ENCODE data around the gene C1QL1. TPM values are rescaled to one million over a fixed set of nuclear protein-coding genes. Genes with fewer than 3 reads are reported as not detected.

C1QL1 gene
- polyA plus RNA-seq, 1 donor (not counting 4 experiments of a cell fraction or from before 2014, with no cell fraction given), result 0.04 TPM

GRCh38 chr17:44926821-44927525 lies 41.1 kb downstream of the C1QL1 start:
- FAIRE-seq (no peak), DNase-seq (ENCODE audit: low read depth, low spot score) (no peak)
- Histone ChIP-seq H3K9ac (ENCODE audit: control insufficient read depth, extremely low read depth, insufficient read depth, low read length) (no peak overlapping the region), H3K9me3 (ENCODE audit: control insufficient read depth, low read depth, low read length) (no peaks in the 10 kb centered on the region), H2AFZ (ENCODE audit: control insufficient read depth, low read length) (no peak overlapping the region), H3K4me3 (ENCODE audit: control insufficient read depth in 2 of 3, extremely low read depth in 1 of 3, insufficient read depth in 2 of 3, low read depth in 1 of 3, low read length in 3 of 3) (no peak overlapping the region), H3K79me2 (ENCODE audit: control insufficient read depth, insufficient read depth, low read length) (no peaks in the 10 kb centered on the region), H3K27ac (ENCODE audit: control insufficient read depth, insufficient read depth, low read length) (no peak overlapping the region), H3K4me1 (ENCODE audit: control insufficient read depth, extremely low read depth, insufficient read depth, low read length) (no peaks in the 10 kb centered on the region), H4K20me1 (ENCODE audit: control insufficient read depth, extremely low read depth, insufficient read depth, low read length) (no peaks in the 10 kb centered on the region), H3K36me3 (ENCODE audit: control insufficient read depth in 2 of 2, extremely low read depth in 1 of 2, insufficient read depth in 2 of 2, low read length in 2 of 2) (peaks cover 2 to 55% of the 10 kb centered on the region in 2 experiments), H3K9me1 (ENCODE audit: control insufficient read depth, extremely low read depth, insufficient read depth, low read length) (no peaks in the 10 kb centered on the region), H3K4me2 (ENCODE audit: control insufficient read depth, extremely low read depth, insufficient read depth, low read depth, low read length) (no peak overlapping the region), H3K27me3 (ENCODE audit: control insufficient read depth, extremely low read depth, insufficient read depth, low read length) (no peaks in the 10 kb centered on the region)
- dilution Hi-C loops (cut with MboI; ENCODE audit: extremely low pct_ligation_motif_present, low sequenced_read_pairs), result no loop called here
- TF ChIP-seq CTCF (optimal IDR thresholded peaks at IDR 0.05 in 1 of 3, IDR thresholded peaks at IDR 0.05 in 1 of 3, conservative IDR thresholded peaks at IDR 0.05 in 1 of 3; ENCODE audit: extremely low read depth in 1 of 3, insufficient read depth in 2 of 3, low read length in 3 of 3) (no peak), EZH2 (IDR thresholded peaks at IDR 0.05; ENCODE audit: low read length) (no peak)

- H3K79me2 ChIP-seq (ENCODE audit: control insufficient read depth, insufficient read depth, low read length), result no peaks in the 10 kb centered on the region
- FAIRE-seq (no peak), DNase-seq (ENCODE audit: low read depth, low spot score) (no peak)
- H3K4me3 ChIP-seq (ENCODE audit: control insufficient read depth in 2 of 3, extremely low read depth in 1 of 3, insufficient read depth in 2 of 3, low read depth in 1 of 3, low read length in 3 of 3), result no peak overlapping the region
- no peak for TF ChIP-seq EZH2 (IDR thresholded peaks at IDR 0.05; ENCODE audit: low read length)
- TF ChIP-seq CTCF (optimal IDR thresholded peaks at IDR 0.05 in 1 of 3, IDR thresholded peaks at IDR 0.05 in 1 of 3, conservative IDR thresholded peaks at IDR 0.05 in 1 of 3; ENCODE audit: extremely low read depth in 1 of 3, insufficient read depth in 2 of 3, low read length in 3 of 3), result no peak
- no peaks in the 10 kb centered on the region for H3K27me3 ChIP-seq (ENCODE audit: control insufficient read depth, extremely low read depth, insufficient read depth, low read length)
- H2AFZ ChIP-seq (ENCODE audit: control insufficient read depth, low read length), result no peak overlapping the region
- no peak overlapping the region for H3K27ac ChIP-seq (ENCODE audit: control insufficient read depth, insufficient read depth, low read length)
- no peaks in the 10 kb centered on the region for H3K9me1 ChIP-seq (ENCODE audit: control insufficient read depth, extremely low read depth, insufficient read depth, low read length)
- no peaks in the 10 kb centered on the region for H3K9me3 ChIP-seq (ENCODE audit: control insufficient read depth, low read depth, low read length)
- H3K4me2 ChIP-seq (ENCODE audit: control insufficient read depth, extremely low read depth, insufficient read depth, low read depth, low read length), result no peak overlapping the region
- H3K36me3 ChIP-seq (ENCODE audit: control insufficient read depth in 2 of 2, extremely low read depth in 1 of 2, insufficient read depth in 2 of 2, low read length in 2 of 2), result peaks cover 2 to 45% of the 10 kb centered on the region in 2 experiments
- H3K9ac ChIP-seq (ENCODE audit: control insufficient read depth, extremely low read depth, insufficient read depth, low read length), result no peak overlapping the region
- no peaks in the 10 kb centered on the region for H3K4me1 ChIP-seq (ENCODE audit: control insufficient read depth, extremely low read depth, insufficient read depth, low read length)
- H4K20me1 ChIP-seq (ENCODE audit: control insufficient read depth, extremely low read depth, insufficient read depth, low read length), result no peaks in the 10 kb centered on the region
- dilution Hi-C loops (cut with MboI; ENCODE audit: extremely low pct_ligation_motif_present, low sequenced_read_pairs), result no loop called here
Observed at GRCh38 chr17:44925731-44926697, 42.1 kb downstream of the C1QL1 start.
